Measurements from ENCODE around the gene SOCS3. TPM values are rescaled to one million over a fixed set of nuclear protein-coding genes. Genes with fewer than 3 reads are reported as not detected.

SOCS3 gene
- total RNA-seq, 4 donors from 2014 or later = 3.2 to 125 (median 20.8) TPM

DNA sequence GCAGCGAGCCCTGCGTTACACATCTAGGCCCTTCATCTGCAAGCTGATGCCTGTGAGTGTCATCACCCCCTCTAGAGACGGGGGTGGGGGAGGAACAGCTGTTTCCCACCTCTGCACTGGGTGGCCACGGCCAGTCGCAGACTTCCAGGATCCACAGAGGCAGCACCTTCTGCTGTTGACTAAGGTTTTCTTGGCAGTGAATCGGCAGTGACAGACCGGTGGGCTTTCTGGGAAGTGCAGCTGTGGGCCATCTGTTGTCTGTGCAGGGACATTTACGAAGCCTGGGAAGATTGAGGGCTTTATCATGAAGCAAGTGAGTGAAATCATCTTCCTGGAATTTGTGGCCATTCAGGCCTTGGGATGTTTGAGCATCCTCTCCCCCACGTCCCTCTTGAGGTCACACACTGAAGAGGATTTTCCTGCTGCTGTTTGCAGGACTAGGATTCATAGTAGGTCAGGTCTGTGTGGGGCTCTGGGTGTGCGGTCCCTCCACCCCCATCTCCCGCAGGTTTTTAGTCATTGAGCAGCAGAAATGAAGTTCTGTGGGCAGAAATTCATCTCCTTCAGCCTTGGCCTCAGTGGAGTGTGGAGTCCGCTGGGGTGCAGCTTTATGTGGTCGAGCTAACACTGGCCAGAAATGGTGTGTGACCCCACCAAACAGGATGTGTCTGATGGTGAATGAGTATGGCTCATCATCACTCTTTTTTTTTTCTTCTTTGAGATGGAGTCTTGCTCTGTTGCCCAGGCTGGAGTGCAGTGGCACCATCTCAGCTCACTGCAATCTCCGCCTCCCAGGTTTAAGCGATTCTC lies 30.6 kb upstream of the SOCS3 start:
- H3K4me3 ChIP-seq = no peak overlapping the region
- no peaks in the 10 kb centered on the region for H3K9me3 ChIP-seq
- peaks cover 3 to 43% (median 22%) of the 10 kb centered on the region in 4 donors for H3K4me1 ChIP-seq
- H3K36me3 ChIP-seq = peaks cover 0 to 25% (median 0%) of the 10 kb centered on the region in 3 donors
- DNase-seq = no peak
- TF ChIP-seq, protein P1, sequence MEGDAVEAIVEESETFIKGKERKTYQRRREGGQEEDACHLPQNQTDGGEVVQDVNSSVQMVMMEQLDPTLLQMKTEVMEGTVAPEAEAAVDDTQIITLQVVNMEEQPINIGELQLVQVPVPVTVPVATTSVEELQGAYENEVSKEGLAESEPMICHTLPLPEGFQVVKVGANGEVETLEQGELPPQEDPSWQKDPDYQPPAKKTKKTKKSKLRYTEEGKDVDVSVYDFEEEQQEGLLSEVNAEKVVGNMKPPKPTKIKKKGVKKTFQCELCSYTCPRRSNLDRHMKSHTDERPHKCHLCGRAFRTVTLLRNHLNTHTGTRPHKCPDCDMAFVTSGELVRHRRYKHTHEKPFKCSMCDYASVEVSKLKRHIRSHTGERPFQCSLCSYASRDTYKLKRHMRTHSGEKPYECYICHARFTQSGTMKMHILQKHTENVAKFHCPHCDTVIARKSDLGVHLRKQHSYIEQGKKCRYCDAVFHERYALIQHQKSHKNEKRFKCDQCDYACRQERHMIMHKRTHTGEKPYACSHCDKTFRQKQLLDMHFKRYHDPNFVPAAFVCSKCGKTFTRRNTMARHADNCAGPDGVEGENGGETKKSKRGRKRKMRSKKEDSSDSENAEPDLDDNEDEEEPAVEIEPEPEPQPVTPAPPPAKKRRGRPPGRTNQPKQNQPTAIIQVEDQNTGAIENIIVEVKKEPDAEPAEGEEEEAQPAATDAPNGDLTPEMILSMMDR (IDR thresholded peaks at IDR 0.05) = no peak
- TF ChIP-seq POLR2A (IDR thresholded peaks at IDR 0.05) = no peak
- H3K27me3 ChIP-seq = no peaks in the 10 kb centered on the region
- H3K27ac ChIP-seq = peak overlapping the region in 3 of 4 donors; percentile 31 to 55 (median 49)

DNA sequence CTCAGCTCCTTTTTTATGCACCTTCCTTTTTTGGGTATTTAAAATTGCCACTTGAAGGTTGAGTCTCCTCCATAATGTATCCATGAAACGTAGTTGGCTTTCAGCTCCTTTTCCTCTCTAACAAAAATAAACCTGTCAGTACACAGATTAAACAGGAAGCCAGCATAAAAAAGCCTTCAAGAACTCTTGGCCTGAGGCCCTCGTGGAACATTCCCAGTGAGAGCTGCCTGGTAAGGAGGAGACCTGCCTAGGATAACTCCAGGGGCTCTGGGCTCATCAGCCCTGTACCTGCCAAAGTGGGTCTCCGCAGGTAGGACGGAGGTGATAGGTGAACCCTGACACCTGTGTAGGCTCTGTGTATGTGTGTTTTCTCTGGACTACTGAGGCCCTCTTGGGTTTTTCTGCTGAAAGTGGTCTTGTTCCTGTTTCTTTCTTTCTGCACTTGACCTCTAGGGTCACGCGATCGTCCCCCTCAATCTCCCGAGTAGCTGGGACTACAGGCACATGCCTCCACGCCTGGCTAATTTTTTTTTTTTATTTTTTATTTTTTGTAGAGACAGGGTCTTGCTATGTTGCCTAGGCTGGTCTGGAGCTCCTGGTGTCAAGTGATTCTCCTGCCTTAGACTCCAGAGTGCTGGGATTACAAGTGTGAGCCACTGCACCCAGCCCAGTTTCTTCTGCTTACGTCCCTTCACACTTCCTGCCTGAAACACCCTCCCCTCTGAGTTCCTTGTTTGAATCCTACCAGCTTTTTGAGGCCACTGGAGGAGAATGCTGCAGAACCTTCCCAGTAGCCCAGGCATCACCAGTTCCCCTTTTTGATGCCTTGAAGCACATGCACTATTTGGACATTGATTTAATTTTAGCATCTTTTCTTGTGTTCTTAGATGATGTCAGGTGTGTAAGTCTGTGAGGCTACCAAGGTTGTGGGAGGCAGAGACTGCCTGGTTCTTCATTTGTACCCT lies 28.4 kb upstream of the SOCS3 start:
- no peaks in the 10 kb centered on the region for H3K9me3 ChIP-seq
- TF ChIP-seq, protein P1 (IDR thresholded peaks at IDR 0.05) = no peak
- TF ChIP-seq POLR2A (IDR thresholded peaks at IDR 0.05) = no peak
- no peaks in the 10 kb centered on the region for H3K27me3 ChIP-seq
- H3K27ac ChIP-seq = peak overlapping the region; percentile 57 to 84 (median 66)
- peak in 2 of 3 donors; percentile 52 to 59 for DNase-seq
- H3K36me3 ChIP-seq = peaks cover 0 to 7% (median 0%) of the 10 kb centered on the region in 3 donors
- peaks cover 3 to 56% (median 36%) of the 10 kb centered on the region in 4 donors for H3K4me1 ChIP-seq
- H3K4me3 ChIP-seq = no peak overlapping the region

DNA sequence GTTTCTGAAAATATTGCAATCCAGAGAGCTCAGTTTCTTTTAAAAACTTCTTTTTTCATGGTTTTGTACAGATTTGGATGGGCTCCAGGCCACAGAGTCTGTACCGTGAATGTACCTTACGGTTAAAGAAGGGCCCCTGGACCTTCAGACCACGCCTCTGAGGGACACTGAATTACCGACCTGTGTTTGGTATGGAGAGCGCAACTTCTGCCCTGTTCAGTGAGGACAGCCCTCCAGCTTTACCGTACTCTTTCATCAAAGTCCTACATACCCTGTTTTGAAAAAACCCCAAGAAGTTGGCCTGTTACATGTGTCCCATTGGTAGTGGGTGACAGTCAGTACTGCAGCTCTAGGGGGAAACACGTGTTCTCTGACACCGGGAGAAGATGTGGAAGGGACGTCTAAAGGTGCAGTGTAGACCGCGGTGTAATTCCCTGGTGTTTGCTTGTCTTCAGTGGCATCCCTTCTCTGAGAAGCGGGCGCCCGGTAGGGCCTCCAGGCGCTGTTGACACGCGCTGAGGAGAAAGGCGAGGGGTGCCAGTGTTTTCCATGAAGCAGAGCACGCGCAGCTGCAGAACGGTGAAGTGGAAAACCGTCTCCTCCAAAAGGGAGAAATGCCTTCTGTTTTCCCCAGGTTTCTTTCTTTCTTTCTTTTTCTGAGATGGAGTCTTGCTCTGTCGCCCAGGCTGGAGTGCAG lies 24.8 kb upstream of the SOCS3 start:
- Histone ChIP-seq H3K4me1 (peaks cover 11 to 80% (median 46%) of the 10 kb centered on the region in 4 donors), H3K4me3 (no peak overlapping the region), H3K36me3 (no peaks in the 10 kb centered on the region), H3K27me3 (no peaks in the 10 kb centered on the region), H3K27ac (peak overlapping the region; percentile 47 to 84 (median 56)), H3K9me3 (no peaks in the 10 kb centered on the region)
- no peak for DNase-seq
- TF ChIP-seq, protein P1 (IDR thresholded peaks at IDR 0.05) = no peak
- no peak for TF ChIP-seq POLR2A (IDR thresholded peaks at IDR 0.05)

DNA sequence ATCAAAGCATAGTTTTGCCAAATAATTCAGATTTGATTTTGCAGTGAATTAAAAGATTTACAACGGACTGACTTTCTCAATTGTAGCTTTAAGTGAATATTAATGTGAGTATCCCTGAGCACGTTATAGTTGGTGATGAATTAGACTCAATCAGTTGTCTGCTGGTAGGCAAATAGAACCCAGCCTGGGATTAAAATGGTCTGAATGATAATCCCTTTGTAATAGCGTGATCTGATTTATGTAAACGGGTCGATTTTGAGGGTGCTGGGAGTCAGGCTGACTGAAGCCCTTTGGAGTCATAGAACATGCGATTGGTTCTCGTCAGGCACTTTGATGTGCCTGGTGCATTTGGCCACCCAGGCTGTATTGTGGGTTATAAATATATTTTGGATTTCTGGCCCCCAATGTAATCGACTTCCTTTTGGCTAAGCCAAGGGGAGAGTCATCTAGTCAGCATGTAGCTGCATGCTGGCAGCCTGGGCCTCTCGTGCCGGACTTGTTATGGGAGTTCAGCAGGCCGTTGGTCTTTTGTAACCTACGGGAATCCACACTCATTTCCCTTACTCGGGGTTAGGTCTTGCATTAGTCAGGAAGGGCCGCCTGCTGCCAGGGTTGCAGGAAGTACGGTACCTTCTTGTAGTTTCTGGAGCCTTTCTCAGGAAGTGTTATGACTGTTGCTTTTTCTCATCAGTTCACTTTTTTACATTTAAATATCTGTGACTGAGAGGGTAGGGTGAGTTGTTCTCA lies 24.0 kb upstream of the SOCS3 start:
- no peaks in the 10 kb centered on the region for H3K9me3 ChIP-seq
- no peak overlapping the region for H3K4me3 ChIP-seq
- no peaks in the 10 kb centered on the region for H3K27me3 ChIP-seq
- H3K27ac ChIP-seq = peak overlapping the region; percentile 47 to 84 (median 56)
- no peak for TF ChIP-seq POLR2A (IDR thresholded peaks at IDR 0.05)
- TF ChIP-seq, protein P1 (IDR thresholded peaks at IDR 0.05) = no peak
- no peaks in the 10 kb centered on the region for H3K36me3 ChIP-seq
- peak in 2 of 3 donors; percentile 74 to 85 for DNase-seq
- peaks cover 11 to 79% (median 49%) of the 10 kb centered on the region in 4 donors for H3K4me1 ChIP-seq

Data from Peyer's patch (tissue), 4 donors.